SK-N-SH treated with all-trans-retinoic acid at 6 μM for 48 hours (cell line): ENCODE data around the gene CDC16.

ENCODE experiments used
- ARNTL ChIP-seq: fragments of 450-650 bp; formaldehyde crosslinking; IDR thresholded peaks from 2 replicates; pipeline ENCODE4 v1.5.0; 2020; ENCODE audit warnings: low read depth, mild to moderate bottlenecking, moderate library complexity, borderline replicate concordance
- ISL1 ChIP-seq: fragments of 250-450 bp; sonication (Bioruptor Pico); IDR thresholded peaks from 2 replicates; pipeline ENCODE4 v2.1.2; 2022; ENCODE audit warnings: mild to moderate bottlenecking, moderate library complexity
- PPARA ChIP-seq: fragments of 250-450 bp; sonication (Bioruptor Pico); IDR thresholded peaks from 2 replicates; pipeline ENCODE4 v1.5.0; 2020; ENCODE audit warnings: mild to moderate bottlenecking, borderline replicate concordance
- RARB ChIP-seq: fragments of 250-450 bp; sonication (Bioruptor Pico); IDR thresholded peaks from 2 replicates; pipeline ENCODE4 v1.8.0; 2021; ENCODE audit warnings: mild to moderate bottlenecking, moderate library complexity
- TCF4 ChIP-seq: fragments of 250-450 bp; sonication (Bioruptor Pico); IDR thresholded peaks from 2 replicates; pipeline ENCODE4 v1.8.0; 2021; ENCODE audit warnings: mild to moderate bottlenecking, moderate library complexity, borderline replicate concordance
- ZFP3 ChIP-seq: fragments of 250-450 bp; sonication (Bioruptor Pico); IDR thresholded peaks from 2 replicates; pipeline ENCODE4 v1.5.0; 2020; ENCODE audit warnings: mild to moderate bottlenecking, moderate library complexity
- ZFP30 ChIP-seq: fragments of 450-650 bp; formaldehyde crosslinking; IDR thresholded peaks from 2 replicates; pipeline ENCODE4 v1.5.0; 2022; ENCODE audit warnings: mild to moderate bottlenecking, moderate library complexity
- ZNF565 ChIP-seq: fragments of 450-650 bp; formaldehyde crosslinking; conservative IDR thresholded peaks from 2 replicates; pipeline ENCODE4 v1.5.0; 2020; ENCODE audit warnings: low read depth, mild to moderate bottlenecking, moderate library complexity
- ZNF70 ChIP-seq: fragments of 450-650 bp; formaldehyde crosslinking; IDR thresholded peaks from 2 replicates; pipeline ENCODE4 v1.5.0; 2020; ENCODE audit warnings: mild to moderate bottlenecking, moderate library complexity
- ZNF8 ChIP-seq: fragments of 450-650 bp; formaldehyde crosslinking; IDR thresholded peaks from 2 replicates; pipeline ENCODE4 v1.5.0; 2020; ENCODE audit warnings: mild to moderate bottlenecking, moderate library complexity
- TF ChIP-seq, protein P1 (sequence below): fragments of 250-450 bp; sonication (Bioruptor Pico); IDR thresholded peaks from 2 replicates; pipeline ENCODE4 v1.8.0; 2020; ENCODE audit warnings: mild to moderate bottlenecking, moderate library complexity, borderline replicate concordance
- TF ChIP-seq, protein P2 (sequence below): fragments of 250-450 bp; sonication (Bioruptor Pico); IDR thresholded peaks from 2 replicates; pipeline ENCODE4 v1.5.1; 2021; ENCODE audit warnings: mild to moderate bottlenecking, moderate library complexity
- TF ChIP-seq, protein P3 (sequence below): fragments of 250-450 bp; sonication (Bioruptor Pico); IDR thresholded peaks from 2 replicates; pipeline ENCODE4 v1.5.0; 2020; ENCODE audit warnings: mild to moderate bottlenecking, moderate library complexity

DNA sequence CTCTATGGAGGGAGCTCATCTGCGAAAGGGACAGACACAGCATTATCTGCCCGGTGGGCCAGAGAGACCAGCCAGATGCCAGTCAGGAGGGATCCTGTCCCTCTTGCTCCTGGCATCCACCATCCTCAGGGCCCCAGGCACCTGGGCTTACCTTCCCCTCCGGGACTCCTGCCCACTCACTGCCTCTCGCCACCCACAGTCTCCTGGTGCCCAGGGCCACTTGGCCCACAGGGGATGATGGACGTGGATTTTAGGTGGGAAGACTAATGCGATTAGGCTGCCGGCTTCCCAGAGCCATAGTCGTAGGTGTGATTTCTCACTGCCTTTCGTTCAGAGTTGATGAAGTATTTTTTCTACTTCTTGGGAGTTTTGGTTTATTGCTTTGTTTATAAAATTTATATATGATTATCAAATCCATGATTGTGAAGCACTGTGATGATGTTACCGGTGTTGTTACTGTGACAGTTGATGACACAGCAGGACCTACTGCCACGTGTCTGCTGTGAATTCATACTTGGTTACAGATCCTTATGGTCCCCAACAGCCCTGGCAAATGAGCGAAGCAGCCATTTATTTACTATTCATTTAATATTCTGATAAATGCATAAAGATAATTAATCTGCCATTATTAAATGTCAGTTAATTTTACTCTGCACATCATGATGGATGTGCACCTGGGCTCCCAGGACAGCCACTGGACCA, 65.1 kb downstream of the CDC16 start:
- TF ChIP-seq ZFP30 (no peak), ZFP3 (no peak), PPARA (CRISPR knock-in tag) (no peak), ZNF565 (CRISPR knock-in tag) (no peak), TCF4 (CRISPR knock-in tag) (no peak), RARB (no peak), ZNF8 (CRISPR knock-in tag) (no peak), ISL1 (CRISPR knock-in tag) (no peak), ZNF70 (CRISPR knock-in tag) (no peak), ARNTL (CRISPR knock-in tag) (no peak)
- TF ChIP-seq, protein P1, sequence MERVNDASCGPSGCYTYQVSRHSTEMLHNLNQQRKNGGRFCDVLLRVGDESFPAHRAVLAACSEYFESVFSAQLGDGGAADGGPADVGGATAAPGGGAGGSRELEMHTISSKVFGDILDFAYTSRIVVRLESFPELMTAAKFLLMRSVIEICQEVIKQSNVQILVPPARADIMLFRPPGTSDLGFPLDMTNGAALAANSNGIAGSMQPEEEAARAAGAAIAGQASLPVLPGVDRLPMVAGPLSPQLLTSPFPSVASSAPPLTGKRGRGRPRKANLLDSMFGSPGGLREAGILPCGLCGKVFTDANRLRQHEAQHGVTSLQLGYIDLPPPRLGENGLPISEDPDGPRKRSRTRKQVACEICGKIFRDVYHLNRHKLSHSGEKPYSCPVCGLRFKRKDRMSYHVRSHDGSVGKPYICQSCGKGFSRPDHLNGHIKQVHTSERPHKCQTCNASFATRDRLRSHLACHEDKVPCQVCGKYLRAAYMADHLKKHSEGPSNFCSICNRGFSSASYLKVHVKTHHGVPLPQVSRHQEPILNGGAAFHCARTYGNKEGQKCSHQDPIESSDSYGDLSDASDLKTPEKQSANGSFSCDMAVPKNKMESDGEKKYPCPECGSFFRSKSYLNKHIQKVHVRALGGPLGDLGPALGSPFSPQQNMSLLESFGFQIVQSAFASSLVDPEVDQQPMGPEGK (CRISPR knock-in tag): no peak
- TF ChIP-seq, protein P2, sequence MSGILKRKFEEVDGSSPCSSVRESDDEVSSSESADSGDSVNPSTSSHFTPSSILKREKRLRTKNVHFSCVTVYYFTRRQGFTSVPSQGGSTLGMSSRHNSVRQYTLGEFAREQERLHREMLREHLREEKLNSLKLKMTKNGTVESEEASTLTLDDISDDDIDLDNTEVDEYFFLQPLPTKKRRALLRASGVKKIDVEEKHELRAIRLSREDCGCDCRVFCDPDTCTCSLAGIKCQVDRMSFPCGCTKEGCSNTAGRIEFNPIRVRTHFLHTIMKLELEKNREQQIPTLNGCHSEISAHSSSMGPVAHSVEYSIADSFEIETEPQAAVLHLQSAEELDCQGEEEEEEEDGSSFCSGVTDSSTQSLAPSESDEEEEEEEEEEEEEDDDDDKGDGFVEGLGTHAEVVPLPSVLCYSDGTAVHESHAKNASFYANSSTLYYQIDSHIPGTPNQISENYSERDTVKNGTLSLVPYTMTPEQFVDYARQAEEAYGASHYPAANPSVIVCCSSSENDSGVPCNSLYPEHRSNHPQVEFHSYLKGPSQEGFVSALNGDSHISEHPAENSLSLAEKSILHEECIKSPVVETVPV: no peak
- TF ChIP-seq, protein P3, sequence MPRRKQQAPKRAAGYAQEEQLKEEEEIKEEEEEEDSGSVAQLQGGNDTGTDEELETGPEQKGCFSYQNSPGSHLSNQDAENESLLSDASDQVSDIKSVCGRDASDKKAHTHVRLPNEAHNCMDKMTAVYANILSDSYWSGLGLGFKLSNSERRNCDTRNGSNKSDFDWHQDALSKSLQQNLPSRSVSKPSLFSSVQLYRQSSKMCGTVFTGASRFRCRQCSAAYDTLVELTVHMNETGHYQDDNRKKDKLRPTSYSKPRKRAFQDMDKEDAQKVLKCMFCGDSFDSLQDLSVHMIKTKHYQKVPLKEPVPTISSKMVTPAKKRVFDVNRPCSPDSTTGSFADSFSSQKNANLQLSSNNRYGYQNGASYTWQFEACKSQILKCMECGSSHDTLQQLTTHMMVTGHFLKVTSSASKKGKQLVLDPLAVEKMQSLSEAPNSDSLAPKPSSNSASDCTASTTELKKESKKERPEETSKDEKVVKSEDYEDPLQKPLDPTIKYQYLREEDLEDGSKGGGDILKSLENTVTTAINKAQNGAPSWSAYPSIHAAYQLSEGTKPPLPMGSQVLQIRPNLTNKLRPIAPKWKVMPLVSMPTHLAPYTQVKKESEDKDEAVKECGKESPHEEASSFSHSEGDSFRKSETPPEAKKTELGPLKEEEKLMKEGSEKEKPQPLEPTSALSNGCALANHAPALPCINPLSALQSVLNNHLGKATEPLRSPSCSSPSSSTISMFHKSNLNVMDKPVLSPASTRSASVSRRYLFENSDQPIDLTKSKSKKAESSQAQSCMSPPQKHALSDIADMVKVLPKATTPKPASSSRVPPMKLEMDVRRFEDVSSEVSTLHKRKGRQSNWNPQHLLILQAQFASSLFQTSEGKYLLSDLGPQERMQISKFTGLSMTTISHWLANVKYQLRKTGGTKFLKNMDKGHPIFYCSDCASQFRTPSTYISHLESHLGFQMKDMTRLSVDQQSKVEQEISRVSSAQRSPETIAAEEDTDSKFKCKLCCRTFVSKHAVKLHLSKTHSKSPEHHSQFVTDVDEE (CRISPR knock-in tag): no peak
